ENCODE measurements around the gene ARFGAP3.
"Not testable (repeated sequence)": the region's sequence is repeated elsewhere in the genome, so short reads cannot be mapped to it uniquely, and the experiment has no call there.

Gene ARFGAP3

GRCh38 chr22:42769238-42769573 lies 87.9 kb downstream of the ARFGAP3 start:
- DNase-seq (ENCODE audit: low read depth in 2 of 2), result no peak

GRCh38 chr22:42768385-42769035 lies 88.6 kb downstream of the ARFGAP3 start:
- DNase-seq (ENCODE audit: low read depth in 2 of 2), result no peak

GRCh38 chr22:42766860-42767259 lies 90.2 kb downstream of the ARFGAP3 start:
- DNase-seq (ENCODE audit: low read depth in 2 of 2), result no peak

GRCh38 chr22:42764895-42765363 lies 92.1 kb downstream of the ARFGAP3 start:
- no peak for DNase-seq (ENCODE audit: low read depth in 2 of 2)

- DNase-seq (ENCODE audit: low read depth in 2 of 2), result no peak
Observed at GRCh38 chr22:42763965-42764480, 93.0 kb downstream of the ARFGAP3 start.

GRCh38 chr22:42760806-42761565 lies 96.1 kb downstream of the ARFGAP3 start:
- no peak for DNase-seq (ENCODE audit: low read depth in 2 of 2)

- DNase-seq (ENCODE audit: low read depth in 2 of 2), result no peak
Observed at GRCh38 chr22:42758931-42759629, 98.0 kb downstream of the ARFGAP3 start.

GRCh38 chr22:42755553-42755952 lies 101.5 kb downstream of the ARFGAP3 start:
- not testable (repeated sequence) for DNase-seq (ENCODE audit: low read depth in 2 of 2)

- not testable (repeated sequence) for DNase-seq (ENCODE audit: low read depth in 2 of 2)
Observed at GRCh38 chr22:42755121-42755520, 102.0 kb downstream of the ARFGAP3 start.

GRCh38 chr22:42754658-42755057 lies 102.4 kb downstream of the ARFGAP3 start:
- no peak for DNase-seq (ENCODE audit: low read depth in 2 of 2)

- no peak for DNase-seq (ENCODE audit: low read depth in 2 of 2)
Observed at GRCh38 chr22:42752912-42753311, 104.2 kb downstream of the ARFGAP3 start.

- DNase-seq (ENCODE audit: low read depth in 2 of 2), result no peak
Observed at GRCh38 chr22:42752230-42752746, 104.8 kb downstream of the ARFGAP3 start.

- DNase-seq (ENCODE audit: low read depth in 2 of 2), result not testable (repeated sequence)
Observed at GRCh38 chr22:42750421-42750820, 106.7 kb downstream of the ARFGAP3 start.

- DNase-seq (ENCODE audit: low read depth in 2 of 2), result no peak
Observed at GRCh38 chr22:42747701-42748513, 109.2 kb downstream of the ARFGAP3 start.
